HepG2 (cell line): ENCODE measurements around the gene CYTH1. TPM values are rescaled to one million over a fixed set of nuclear protein-coding genes. Genes with fewer than 3 reads are reported as not detected.

Experiments used
- CHD2 ChIP-seq: IDR thresholded peaks from 2 replicates; pipeline ENCODE4 v1.6.1; 2011; ENCODE audit warnings: low read depth, low read length, improper control_type of control experiment
- NR2C2 ChIP-seq: sonication (generic); formaldehyde crosslinking; IDR thresholded peaks from 2 replicates; pipeline ENCODE4 v1.4.0; 2020; ENCODE audit warnings: missing genetic modification reagents, mild to moderate bottlenecking, moderate library complexity, borderline replicate concordance
- TBX2 ChIP-seq: sonication (generic); formaldehyde crosslinking; IDR thresholded peaks from 2 replicates; pipeline ENCODE4 v1.5.0; 2020; ENCODE audit warnings: missing genetic modification reagents, mild to moderate bottlenecking, borderline replicate concordance
- TP53 ChIP-seq: sonication (generic); formaldehyde crosslinking; conservative IDR thresholded peaks from 2 replicates; pipeline ENCODE4 v1.4.0; 2020; ENCODE audit warnings: missing genetic modification reagents
- YEATS4 ChIP-seq: sonication (generic); formaldehyde crosslinking; IDR thresholded peaks from 2 replicates; pipeline ENCODE4 v1.4.0; 2020; ENCODE audit warnings: missing genetic modification reagents, borderline replicate concordance
- ZNF33B ChIP-seq: sonication (generic); formaldehyde crosslinking; IDR thresholded peaks from 2 replicates; pipeline ENCODE4 v1.5.1; 2020; ENCODE audit warnings: mild to moderate bottlenecking, missing genetic modification reagents
- ZNF776 ChIP-seq: sonication (generic); formaldehyde crosslinking; IDR thresholded peaks from 2 replicates; pipeline ENCODE4 v1.4.0; 2020; ENCODE audit warnings: mild to moderate bottlenecking, missing genetic modification reagents
- polyA plus RNA-seq, 8 experiments: library from polyadenylated mRNA; depleted of rRNA in 3 of 8; stranded (reverse) in 7 of 8; unstranded in 1 of 8; fragments of >200 nt; fragmentation: Illumina TruSeq in 4 of 8; extraction: Trizol in 4 of 8; gene quantifications; 2 replicates each; pipeline versions ENCODE4 v1.2.1 to v1.2.3, GENCODE V29; 2011 to 2016; ENCODE audit warnings: low read depth in 4 of 8, missing spikeins in 1 of 8, mixed read lengths in 1 of 8; ENCODE audit not compliant: insufficient read depth in 1 of 8
- total RNA-seq, 5 experiments: library from RNA; depleted of rRNA; stranded (reverse); fragments of >200 nt; fragmentation: Illumina TruSeq; extraction: Trizol; gene quantifications; 2 replicates each; pipeline ENCODE4 v1.2.3, GENCODE V29; 2016; ENCODE audit warnings: low read depth in 1 of 5
- TF ChIP-seq, protein P1 (sequence below): IDR thresholded peaks from 2 replicates; pipeline ENCODE4 v1.4.0; 2020; ENCODE audit warnings: mild to moderate bottlenecking, missing genetic modification reagents
- TF ChIP-seq, protein P2 (sequence below): sonication (generic); formaldehyde crosslinking; IDR thresholded peaks from 2 replicates; pipeline ENCODE4 v1.5.0; 2020; ENCODE audit warnings: mild to moderate bottlenecking, missing genetic modification reagents, borderline replicate concordance
- TF ChIP-seq, protein P3 (sequence below): sonication (generic); formaldehyde crosslinking; IDR thresholded peaks from 2 replicates; pipeline ENCODE4 v1.5.0; 2020; ENCODE audit warnings: missing genetic modification reagents
- TF ChIP-seq, protein P4 (sequence below): sonication (generic); formaldehyde crosslinking; IDR thresholded peaks from 2 replicates; pipeline ENCODE4 v1.5.1; 2020; ENCODE audit warnings: missing genetic modification reagents, mild to moderate bottlenecking, borderline replicate concordance
- TF ChIP-seq, protein P5 (sequence below): IDR thresholded peaks from 2 replicates; pipeline ENCODE4 v1.6.1; 2016; ENCODE audit warnings: low read depth, borderline replicate concordance

The CYTH1 gene
- total and polyA plus RNA-seq, 2 of the 13 experiments (the other 11 are each of a cell fraction or from before 2014, with no cell fraction given), result 20.1 to 48.9 TPM

DNA sequence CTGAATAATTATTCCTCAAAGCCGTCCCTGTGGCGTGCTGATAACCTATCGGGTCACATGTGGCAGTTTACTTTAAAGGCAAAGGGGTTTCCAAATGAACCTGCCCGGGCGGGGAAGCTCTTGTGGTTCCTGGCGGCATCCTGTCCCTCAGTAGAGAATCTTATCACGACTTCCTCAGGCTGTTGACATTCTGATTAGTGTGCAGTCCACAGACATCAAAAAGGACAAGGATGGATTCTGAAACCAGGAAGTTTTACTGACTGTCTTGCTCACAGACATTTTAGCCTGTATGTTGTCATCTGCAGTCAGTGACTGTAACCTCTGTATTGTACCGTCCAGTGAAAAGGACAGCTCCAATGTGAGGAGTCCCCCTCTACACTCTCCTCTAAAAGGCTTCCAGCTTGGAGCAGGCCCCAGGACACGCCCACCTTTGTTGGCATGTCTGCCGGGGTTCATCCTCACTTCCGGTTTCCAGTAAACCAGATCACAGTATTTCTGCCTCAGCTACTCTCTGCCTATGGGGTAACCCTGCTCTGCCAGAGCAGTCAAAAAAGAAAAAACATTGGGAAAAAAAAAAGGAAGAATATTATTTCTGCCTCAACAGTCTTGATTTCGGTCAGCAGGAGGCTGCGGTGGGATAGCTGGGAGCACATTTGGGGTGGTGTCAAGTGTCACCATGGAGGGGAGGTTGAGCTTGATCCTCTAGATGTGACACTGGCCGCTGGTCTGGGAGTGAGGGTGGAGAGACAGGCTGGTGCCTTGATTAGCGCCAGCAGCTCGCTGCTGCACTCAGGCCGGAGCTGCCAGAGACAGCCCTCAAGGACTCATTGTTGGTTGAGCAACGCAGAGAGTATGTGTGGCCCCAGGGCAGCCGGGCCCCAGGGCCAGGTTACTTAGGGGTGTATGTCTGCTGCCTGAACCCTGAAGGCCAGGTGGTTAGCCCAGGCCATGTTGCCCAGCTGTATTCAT is 115.8 kb downstream of the CYTH1 start (continued):
- TF ChIP-seq, protein P1, sequence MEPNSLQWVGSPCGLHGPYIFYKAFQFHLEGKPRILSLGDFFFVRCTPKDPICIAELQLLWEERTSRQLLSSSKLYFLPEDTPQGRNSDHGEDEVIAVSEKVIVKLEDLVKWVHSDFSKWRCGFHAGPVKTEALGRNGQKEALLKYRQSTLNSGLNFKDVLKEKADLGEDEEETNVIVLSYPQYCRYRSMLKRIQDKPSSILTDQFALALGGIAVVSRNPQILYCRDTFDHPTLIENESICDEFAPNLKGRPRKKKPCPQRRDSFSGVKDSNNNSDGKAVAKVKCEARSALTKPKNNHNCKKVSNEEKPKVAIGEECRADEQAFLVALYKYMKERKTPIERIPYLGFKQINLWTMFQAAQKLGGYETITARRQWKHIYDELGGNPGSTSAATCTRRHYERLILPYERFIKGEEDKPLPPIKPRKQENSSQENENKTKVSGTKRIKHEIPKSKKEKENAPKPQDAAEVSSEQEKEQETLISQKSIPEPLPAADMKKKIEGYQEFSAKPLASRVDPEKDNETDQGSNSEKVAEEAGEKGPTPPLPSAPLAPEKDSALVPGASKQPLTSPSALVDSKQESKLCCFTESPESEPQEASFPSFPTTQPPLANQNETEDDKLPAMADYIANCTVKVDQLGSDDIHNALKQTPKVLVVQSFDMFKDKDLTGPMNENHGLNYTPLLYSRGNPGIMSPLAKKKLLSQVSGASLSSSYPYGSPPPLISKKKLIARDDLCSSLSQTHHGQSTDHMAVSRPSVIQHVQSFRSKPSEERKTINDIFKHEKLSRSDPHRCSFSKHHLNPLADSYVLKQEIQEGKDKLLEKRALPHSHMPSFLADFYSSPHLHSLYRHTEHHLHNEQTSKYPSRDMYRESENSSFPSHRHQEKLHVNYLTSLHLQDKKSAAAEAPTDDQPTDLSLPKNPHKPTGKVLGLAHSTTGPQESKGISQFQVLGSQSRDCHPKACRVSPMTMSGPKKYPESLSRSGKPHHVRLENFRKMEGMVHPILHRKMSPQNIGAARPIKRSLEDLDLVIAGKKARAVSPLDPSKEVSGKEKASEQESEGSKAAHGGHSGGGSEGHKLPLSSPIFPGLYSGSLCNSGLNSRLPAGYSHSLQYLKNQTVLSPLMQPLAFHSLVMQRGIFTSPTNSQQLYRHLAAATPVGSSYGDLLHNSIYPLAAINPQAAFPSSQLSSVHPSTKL (CRISPR knock-in tag), result peak; percentile 73
- TF ChIP-seq, protein P2, sequence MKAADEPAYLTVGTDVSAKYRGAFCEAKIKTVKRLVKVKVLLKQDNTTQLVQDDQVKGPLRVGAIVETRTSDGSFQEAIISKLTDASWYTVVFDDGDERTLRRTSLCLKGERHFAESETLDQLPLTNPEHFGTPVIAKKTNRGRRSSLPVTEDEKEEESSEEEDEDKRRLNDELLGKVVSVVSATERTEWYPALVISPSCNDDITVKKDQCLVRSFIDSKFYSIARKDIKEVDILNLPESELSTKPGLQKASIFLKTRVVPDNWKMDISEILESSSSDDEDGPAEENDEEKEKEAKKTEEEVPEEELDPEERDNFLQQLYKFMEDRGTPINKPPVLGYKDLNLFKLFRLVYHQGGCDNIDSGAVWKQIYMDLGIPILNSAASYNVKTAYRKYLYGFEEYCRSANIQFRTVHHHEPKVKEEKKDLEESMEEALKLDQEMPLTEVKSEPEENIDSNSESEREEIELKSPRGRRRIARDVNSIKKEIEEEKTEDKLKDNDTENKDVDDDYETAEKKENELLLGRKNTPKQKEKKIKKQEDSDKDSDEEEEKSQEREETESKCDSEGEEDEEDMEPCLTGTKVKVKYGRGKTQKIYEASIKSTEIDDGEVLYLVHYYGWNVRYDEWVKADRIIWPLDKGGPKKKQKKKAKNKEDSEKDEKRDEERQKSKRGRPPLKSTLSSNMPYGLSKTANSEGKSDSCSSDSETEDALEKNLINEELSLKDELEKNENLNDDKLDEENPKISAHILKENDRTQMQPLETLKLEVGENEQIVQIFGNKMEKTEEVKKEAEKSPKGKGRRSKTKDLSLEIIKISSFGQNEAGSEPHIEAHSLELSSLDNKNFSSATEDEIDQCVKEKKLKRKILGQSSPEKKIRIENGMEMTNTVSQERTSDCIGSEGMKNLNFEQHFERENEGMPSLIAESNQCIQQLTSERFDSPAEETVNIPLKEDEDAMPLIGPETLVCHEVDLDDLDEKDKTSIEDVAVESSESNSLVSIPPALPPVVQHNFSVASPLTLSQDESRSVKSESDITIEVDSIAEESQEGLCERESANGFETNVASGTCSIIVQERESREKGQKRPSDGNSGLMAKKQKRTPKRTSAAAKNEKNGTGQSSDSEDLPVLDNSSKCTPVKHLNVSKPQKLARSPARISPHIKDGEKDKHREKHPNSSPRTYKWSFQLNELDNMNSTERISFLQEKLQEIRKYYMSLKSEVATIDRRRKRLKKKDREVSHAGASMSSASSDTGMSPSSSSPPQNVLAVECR, result 0 out of 2 replicates have a peak, but pooled peaks have one; percentile 11
- no peak for TF ChIP-seq CHD2
- 0 out of 2 replicates have a peak, but pooled peaks have one; percentile 8 for TF ChIP-seq NR2C2 (CRISPR knock-in tag)
- TF ChIP-seq TBX2 (CRISPR knock-in tag), result peak; percentile 66; the same call in 1 of the 2 replicates
- TF ChIP-seq, protein P3, sequence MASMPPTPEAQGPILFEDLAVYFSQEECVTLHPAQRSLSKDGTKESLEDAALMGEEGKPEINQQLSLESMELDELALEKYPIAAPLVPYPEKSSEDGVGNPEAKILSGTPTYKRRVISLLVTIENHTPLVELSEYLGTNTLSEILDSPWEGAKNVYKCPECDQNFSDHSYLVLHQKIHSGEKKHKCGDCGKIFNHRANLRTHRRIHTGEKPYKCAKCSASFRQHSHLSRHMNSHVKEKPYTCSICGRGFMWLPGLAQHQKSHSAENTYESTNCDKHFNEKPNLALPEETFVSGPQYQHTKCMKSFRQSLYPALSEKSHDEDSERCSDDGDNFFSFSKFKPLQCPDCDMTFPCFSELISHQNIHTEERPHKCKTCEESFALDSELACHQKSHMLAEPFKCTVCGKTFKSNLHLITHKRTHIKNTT (CRISPR knock-in tag), result no peak
- peak; percentile 46; the same call in 1 of the 2 replicates for TF ChIP-seq YEATS4 (CRISPR knock-in tag)
- TF ChIP-seq ZNF776 (CRISPR knock-in tag), result 0 out of 2 replicates have a peak, but pooled peaks have one; percentile 41
- TF ChIP-seq, protein P4, sequence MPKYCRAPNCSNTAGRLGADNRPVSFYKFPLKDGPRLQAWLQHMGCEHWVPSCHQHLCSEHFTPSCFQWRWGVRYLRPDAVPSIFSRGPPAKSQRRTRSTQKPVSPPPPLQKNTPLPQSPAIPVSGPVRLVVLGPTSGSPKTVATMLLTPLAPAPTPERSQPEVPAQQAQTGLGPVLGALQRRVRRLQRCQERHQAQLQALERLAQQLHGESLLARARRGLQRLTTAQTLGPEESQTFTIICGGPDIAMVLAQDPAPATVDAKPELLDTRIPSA (CRISPR knock-in tag), result no peak
- TF ChIP-seq, protein P5, sequence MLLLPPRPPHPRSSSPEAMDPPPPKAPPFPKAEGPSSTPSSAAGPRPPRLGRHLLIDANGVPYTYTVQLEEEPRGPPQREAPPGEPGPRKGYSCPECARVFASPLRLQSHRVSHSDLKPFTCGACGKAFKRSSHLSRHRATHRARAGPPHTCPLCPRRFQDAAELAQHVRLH (CRISPR knock-in tag), result peak; percentile 19; the same call in 1 of the 2 replicates
- no peak for TF ChIP-seq ZNF33B (CRISPR knock-in tag)
- 0 out of 2 replicates have a peak, but pooled peaks have one; percentile 12 for TF ChIP-seq TP53
